GM20000 (cell line): ENCODE data around the gene ETFB.

Source experiments
- DNase-seq: peaks from one replicate; pipeline ENCODE4 v3.0.0; 2012; ENCODE audit warnings: low spot score
- CTCF ChIP-seq: IDR thresholded peaks from 2 replicates; pipeline ENCODE4 v1.5.1; 2012; ENCODE audit warnings: mild to moderate bottlenecking, control low read depth; ENCODE audit errors: extremely low read depth, missing control alignments

Gene ETFB

GRCh38 chr19:51295382-51296126 is 70.6 kb downstream of the ETFB start:
- TF ChIP-seq CTCF = no peak
- DNase-seq = no peak
